ENCODE results near the gene PRTG.
"Not testable (repeated sequence)": the region's sequence is repeated elsewhere in the genome, so short reads cannot be mapped to it uniquely, and the experiment has no call there.

The PRTG gene

GRCh38 chr15:55630858-55631257 is 112.1 kb downstream of the PRTG start:
- DNase-seq = no peak

DNA sequence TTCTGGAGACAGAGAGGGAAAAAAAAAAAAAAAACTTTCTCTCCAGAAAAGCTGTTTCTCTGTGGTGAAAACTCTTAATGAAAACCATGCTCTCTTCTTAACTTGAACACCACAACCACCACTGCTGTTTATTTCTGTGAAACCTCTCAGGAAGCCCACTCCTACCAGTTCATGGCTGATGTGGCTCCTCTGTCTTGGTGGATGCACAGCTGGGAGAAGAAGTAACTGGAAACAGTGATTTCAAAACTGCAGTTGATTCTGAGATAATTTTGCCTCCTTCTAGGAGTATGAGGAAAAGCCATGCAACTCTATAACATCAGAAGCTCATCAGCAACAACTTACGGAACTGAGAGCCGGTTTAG is 114.6 kb downstream of the PRTG start:
- no peak for DNase-seq

DNA sequence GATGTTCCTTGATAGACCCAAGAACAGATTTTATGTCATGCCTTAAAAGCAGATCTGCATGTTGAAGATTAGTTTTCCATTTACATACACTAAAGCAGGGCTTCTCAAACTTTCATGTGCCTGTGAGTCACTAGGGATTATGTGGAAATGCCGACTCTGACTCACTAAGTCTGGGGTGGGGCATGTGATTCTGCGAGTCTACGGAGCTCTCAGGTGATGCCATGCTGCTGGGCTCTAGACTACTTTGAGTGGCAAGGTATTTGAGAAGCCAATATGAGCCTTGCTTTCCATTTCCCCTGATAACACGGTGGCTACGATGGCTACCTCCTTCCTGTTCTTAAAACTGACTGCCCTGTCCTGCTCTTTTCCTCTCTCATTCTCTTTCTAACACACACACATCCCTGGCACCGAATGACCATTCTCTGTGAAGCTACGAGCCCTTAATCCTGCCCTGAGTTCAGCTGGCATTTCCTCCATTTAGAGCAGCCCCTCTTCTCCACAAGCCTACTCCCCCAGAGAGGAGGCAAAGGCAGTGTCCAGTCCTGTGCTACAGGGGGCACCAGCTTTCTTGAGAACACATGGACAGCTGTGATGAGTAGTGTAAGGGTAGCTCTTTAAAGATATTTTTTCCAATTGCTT is 115.1 kb downstream of the PRTG start:
- DNase-seq = no peak

DNA sequence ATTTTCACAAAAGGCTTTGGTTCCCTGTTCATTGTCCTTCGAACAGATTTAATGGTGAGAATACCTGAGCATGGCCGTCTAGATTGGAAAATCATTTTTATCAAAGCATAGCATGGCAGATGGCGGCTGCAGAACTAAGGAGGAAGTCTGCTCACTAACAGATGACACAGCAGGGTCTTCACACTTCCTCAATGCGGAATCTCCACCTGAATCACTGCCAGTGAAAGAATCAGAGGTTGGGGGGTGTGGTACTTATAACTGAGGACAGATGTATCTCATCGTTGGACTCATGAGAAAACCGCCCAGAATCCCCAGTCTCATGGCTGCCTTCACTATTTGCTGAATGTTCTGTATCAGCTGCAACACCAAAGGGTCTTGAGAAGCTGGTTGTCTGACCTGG is 123.2 kb downstream of the PRTG start:
- DNase-seq = no peak

GRCh38 chr15:55618387-55618786 is 124.6 kb downstream of the PRTG start:
- no peak for DNase-seq

- no peak for DNase-seq
Observed at GRCh38 chr15:55615445-55615844, 127.5 kb downstream of the PRTG start.

GRCh38 chr15:55613727-55614126 is 129.2 kb downstream of the PRTG start:
- no peak for DNase-seq

- DNase-seq = no peak
Observed at GRCh38 chr15:55606214-55606613, 136.7 kb downstream of the PRTG start.

GRCh38 chr15:55601374-55601773 is 141.6 kb downstream of the PRTG start:
- DNase-seq = no peak

DNA sequence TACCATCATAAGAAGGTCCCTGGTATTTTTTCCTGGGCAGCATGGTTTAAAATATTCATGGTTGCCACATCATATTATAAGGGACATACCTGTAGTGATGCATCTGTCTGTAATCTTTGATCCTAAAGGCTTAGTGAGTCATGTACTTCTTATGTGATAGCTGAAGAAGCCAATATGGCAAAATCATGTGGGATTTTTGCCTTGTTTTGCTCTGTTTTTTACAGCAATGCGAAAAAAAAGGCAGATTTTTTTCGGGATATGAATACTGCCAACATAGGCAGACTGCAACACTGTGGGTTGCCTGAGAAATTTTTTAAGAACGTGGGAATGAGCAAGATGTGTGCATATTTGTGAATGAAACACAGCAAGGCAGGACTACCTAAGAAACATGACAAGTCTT is 143.5 kb downstream of the PRTG start:
- no peak for DNase-seq

DNA sequence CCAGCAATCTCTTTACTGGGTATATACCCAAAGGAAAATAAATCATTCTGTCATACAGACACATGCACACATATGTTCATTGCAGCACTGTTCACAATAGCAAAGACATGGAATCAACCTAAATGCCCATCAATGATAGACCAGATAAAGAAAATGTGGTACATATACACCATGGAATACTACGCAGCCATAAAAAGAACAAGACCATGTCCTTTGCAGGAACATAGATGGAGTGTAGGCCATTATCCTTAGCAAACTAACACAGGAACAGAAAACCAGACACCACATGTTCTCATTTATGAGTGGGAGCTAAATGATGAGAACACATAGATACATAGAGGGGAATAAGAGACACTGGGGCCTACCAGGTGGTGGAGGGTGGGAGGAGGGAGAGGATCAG is 149.9 kb downstream of the PRTG start:
- DNase-seq = not testable (repeated sequence)

DNA sequence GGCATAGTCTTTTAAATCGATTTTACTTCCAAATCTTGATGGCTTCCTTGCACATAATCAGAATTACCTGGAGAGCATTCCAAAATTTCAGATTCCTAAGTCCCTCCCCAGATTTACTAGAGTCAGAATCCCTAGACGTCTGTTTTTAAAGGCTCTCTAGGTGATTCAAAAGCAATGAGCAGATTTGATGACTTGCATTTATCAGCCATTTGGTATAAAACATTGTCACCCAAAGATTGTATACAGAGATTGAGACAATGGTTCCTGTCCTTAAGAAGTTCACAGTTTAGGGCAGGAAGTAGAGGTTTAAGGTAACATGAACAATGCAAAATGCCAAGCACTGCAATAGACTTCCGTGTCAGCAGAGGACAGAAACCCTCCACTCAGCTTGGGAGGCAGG is 152.2 kb downstream of the PRTG start:
- DNase-seq = no peak

GRCh38 chr15:55589287-55589686 is 153.7 kb downstream of the PRTG start:
- DNase-seq = no peak

DNA sequence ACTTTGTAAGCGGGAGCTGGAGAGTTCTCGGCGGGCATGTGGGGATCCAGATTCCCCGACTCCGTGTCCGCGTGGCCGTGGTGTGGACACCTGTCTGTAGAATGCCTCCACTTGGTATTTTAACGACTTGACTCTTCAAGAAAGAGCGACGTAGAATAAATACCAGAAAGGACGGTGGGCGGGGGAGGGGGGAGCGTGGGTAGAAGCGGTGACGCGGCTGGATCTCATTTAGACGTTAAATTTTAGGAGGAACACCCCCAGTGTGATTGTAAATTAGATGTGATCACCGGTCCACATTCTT is 154.2 kb downstream of the PRTG start:
- DNase-seq = no peak

DNA sequence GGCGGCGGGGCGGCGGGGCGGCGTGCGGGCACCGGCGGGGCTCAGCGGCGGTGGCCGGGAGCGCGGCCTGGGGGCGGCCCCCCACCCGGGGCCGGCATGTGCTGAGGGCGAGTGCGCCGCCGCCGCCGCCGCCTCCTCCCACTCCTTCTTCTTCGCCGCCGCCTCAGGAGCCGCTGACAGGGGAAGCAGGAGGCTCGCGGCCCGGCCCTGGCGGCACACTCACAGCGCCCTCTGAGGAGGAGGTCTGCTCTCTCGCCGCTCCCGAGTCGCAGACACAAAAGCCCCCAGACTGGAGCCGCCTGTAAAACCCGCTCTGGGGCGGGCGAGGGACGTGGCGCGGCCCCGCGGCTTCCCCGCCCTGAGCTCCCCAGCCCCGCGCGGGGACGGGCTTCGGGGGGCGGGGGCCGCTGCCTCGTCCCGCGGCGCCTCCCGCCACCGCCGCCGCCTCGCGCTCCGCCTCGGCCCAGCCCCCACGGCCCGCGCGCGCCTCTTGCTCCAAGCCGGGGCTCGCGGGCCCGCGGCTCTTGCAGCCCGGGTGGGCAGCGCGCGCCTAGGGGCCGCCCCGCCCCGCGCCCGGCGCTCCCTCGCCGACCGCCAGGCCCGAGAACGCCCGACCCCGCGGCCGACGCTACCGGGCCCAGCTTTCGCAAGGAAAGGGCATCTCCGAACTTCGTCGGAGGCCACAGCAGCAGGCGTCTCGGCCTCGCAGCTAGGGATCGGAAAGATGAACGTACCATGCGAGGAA is 154.7 kb downstream of the PRTG start, which contains the start of gene PYGO1:
PYGO1 (minus strand) TSS at position 276 of the 745 bp plus-strand sequence. CDS start 462 bp downstream, outside the sequence.
- peak; percentile 42 for DNase-seq

DNA sequence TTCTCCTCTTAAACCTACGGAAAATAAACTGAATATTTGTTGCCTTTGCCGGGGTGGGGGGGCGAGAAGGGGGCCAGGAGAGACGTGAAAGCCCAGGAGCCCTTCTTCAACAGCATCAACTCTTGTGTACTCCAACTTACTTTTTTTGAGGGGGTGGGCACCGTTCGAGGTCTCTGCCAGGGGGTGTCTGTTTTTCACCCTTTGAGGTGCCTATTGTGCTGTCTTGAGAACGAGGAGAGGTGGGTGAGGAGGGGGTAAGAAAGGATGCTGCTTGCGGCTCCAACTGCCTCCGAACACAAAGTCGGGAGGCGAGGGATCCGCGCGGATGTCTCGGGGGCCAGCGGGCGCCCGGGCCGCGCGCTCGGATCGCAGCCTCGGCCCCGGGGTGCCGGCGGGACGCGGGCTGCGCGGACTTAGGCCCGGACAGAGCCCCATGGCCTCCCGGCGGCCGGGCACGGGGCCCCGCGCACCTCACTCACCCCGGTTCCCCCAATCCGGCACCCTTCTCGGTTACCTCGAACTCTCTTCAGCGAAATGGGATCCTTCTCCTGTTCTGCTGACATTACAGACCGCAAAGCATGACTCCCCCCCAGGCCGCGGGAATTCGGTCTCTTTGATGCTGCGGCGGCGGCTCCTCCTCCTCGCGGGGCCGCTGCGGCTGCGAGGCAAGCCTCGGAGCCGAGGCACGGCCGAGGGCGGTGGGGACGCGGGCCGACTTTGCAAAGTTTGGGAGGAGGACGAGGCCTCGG is 155.5 kb downstream of the PRTG start:
- DNase-seq = peak; percentile 15

DNA sequence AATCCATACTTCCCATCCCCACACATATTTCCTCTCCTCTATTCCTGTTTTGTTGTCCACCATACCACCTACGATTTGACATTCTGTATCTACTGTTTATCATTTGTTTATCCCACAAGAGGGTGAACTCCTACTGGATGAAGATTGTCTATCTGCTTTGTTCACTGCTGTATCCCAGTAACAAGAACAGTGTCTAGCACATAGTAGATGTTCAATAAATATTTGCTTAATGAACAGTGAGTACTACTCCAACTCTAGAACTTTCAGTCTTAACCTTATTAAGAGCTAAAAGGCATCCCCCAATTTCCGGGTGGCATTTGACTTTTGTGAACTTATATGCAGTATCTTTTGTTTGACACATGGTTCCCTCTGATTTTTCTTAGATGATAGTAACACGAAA is 156.1 kb downstream of the PRTG start:
- DNase-seq = no peak

- no peak for DNase-seq
Observed at GRCh38 chr15:55576943-55577342, 166.0 kb downstream of the PRTG start.

- DNase-seq = no peak
Observed at GRCh38 chr15:55574096-55574495, 168.9 kb downstream of the PRTG start.

DNA sequence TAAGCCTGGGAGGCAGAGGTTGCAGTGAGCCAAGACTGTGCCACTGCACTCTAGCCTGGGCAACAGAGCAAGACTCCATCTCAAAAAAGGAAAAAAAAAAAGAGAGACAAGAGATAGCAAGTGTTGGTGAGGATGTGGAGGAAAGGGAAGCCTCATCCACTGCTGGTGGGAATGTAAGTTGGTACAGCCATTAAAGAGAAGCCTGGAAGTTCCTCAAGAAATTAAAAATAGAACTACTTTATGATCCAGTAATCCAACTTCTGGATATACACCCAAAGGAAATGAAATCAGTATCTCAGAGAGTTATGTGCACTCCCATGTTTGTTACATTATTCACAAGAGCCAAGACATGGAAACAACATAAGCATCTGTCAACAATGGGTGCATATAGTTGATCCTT is 169.7 kb downstream of the PRTG start:
- DNase-seq = no peak

DNA sequence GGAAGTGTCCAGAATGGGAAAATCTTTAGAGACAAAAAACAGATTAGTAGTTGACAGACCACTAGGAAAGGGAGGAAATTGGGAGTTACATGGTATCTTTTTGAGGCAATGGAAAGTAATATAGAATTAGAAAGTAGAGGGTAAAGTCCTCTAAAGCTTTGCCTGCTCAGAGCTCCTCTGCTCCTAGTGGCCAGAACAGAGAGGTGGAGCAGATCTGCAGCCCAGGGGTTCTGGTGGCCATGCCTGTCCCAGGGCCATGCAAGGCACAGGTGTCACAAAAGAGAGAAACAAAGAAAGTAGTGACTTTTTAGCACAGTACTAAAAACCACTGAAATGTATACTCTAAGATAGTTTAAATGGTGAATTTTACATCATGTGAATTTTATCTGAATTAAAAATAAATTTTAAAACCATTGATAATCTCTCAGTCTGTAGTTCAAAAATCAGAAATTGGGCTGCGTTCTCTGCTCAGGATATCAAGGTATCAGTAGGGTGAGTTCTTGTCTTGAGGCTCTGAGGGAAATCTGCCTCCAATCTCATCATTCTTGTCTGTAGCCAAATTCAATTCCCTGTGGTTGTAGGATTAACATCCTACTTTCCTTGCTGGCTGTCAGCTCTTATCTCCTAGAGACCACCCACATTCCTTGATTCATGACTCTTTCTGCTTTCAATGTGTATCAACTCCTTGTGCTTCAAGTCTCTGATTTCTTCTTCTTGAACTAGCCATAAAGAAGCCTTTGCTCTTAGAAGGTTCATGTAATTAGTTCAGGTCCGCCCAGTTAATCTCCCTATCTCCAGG is 178.4 kb downstream of the PRTG start:
- no peak for DNase-seq

DNA sequence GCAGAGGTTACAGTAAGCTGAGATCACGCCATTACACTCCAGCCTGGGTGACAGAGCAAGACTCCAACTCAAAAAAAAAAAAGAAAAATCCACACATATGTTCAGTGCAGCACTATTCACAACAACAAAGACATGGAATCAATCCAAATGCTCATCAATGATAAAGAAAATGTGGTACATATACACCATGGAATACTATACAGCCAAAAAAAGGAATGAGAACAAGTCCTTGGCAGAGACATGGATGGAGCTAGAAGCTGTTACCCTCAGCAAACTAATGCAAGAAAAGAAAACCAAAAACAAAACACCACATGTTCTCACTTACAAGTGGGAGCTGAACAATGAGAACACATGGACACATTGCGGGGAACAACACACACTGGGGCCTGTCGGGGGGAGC is 180.4 kb downstream of the PRTG start:
- no peak for DNase-seq
